NCI-H345 (cell line): ENCODE measurements around the gene PTPN7.
"Not testable (repeated sequence)": the region's sequence is repeated elsewhere in the genome, so short reads cannot be mapped to it uniquely, and the experiment has no call there.

ENCODE experiments used
- DNase-seq: peaks from one replicate; lab custom pipeline; 2025; lab: John Stamatoyannopoulos, UW

The PTPN7 gene

GRCh38 chr1:202152399-202152798 is 8.0 kb downstream of the PTPN7 start:
- DNase-seq = no peak

- no peak for DNase-seq
Measured at GRCh38 chr1:202151045-202151444, 9.4 kb downstream of the PTPN7 start.

- DNase-seq = no peak
Measured at GRCh38 chr1:202150602-202151001, 9.8 kb downstream of the PTPN7 start.

- DNase-seq = no peak
Measured at GRCh38 chr1:202150187-202150586, 10.2 kb downstream of the PTPN7 start.

GRCh38 chr1:202149566-202149965 is 10.8 kb downstream of the PTPN7 start:
- DNase-seq = no peak

GRCh38 chr1:202148391-202148790 is 12.0 kb downstream of the PTPN7 start:
- no peak for DNase-seq

GRCh38 chr1:202146993-202147392 is 13.4 kb downstream of the PTPN7 start:
- DNase-seq = peak; percentile 30

- no peak for DNase-seq
Measured at GRCh38 chr1:202146279-202146678, 14.1 kb downstream of the PTPN7 start.

- not testable (repeated sequence) for DNase-seq
Measured at GRCh38 chr1:202145744-202146140, 14.7 kb downstream of the PTPN7 start.

GRCh38 chr1:202145068-202145743 is 15.2 kb downstream of the PTPN7 start:
- DNase-seq = no peak

GRCh38 chr1:202144402-202145067 is 15.9 kb downstream of the PTPN7 start, which contains the start of gene ARL8A:
ARL8A (minus strand) TSS chr1:202144737; CDS start chr1:202144572, 165 bp downstream.
- DNase-seq = peak; percentile 59

- peak; percentile 24 for DNase-seq
Measured at GRCh38 chr1:202143768-202144401, 16.5 kb downstream of the PTPN7 start.

- no peak for DNase-seq
Measured at GRCh38 chr1:202143011-202143767, 17.2 kb downstream of the PTPN7 start.

- DNase-seq = not testable (repeated sequence)
Measured at GRCh38 chr1:202141468-202141867, 18.9 kb downstream of the PTPN7 start.

GRCh38 chr1:202140833-202141232 is 19.6 kb downstream of the PTPN7 start:
- no peak for DNase-seq

- DNase-seq = peak; percentile 70
Measured at GRCh38 chr1:202135221-202135721, 25.1 kb downstream of the PTPN7 start.

- DNase-seq = no peak
Measured at GRCh38 chr1:202134645-202135172, 25.7 kb downstream of the PTPN7 start.

GRCh38 chr1:202133989-202134388 is 26.4 kb downstream of the PTPN7 start:
- no peak for DNase-seq

GRCh38 chr1:202133496-202133895 is 26.9 kb downstream of the PTPN7 start:
- DNase-seq = no peak

- DNase-seq = no peak
Measured at GRCh38 chr1:202133001-202133400, 27.4 kb downstream of the PTPN7 start.

GRCh38 chr1:202131956-202132821 is 28.2 kb downstream of the PTPN7 start:
- DNase-seq = no peak
